K562 (cell line): ENCODE data around the gene SLC33A1. TPM values are rescaled to one million over a fixed set of nuclear protein-coding genes. Genes with fewer than 3 reads are reported as not detected.
A peak's percentile ranks its signal among the peaks of the same experiment; 100 is the strongest.

Source experiments
- TGIF2 ChIP-seq: sonication (generic); formaldehyde crosslinking; IDR thresholded peaks from 2 replicates; pipeline ENCODE4 v1.8.1; 2022; ENCODE audit warnings: mild to moderate bottlenecking, missing genetic modification reagents, moderate library complexity
- polyA plus RNA-seq, 8 experiments: library from polyadenylated mRNA; depleted of rRNA in 4 of 8; stranded (reverse) in 5 of 8; unstranded in 3 of 8; fragments of >200 nt; fragmentation: Nextera tagmentation in 2 of 8; fragmentation: Illumina TruSeq in 1 of 8; extraction: Ambion mirVana in 2 of 8; extraction: Trizol in 1 of 8; gene quantifications; 2 replicates each; pipeline versions ENCODE4 v1.2.1 to v1.2.3, GENCODE V29; 2011 to 2014; ENCODE audit warnings: inconsistent platforms in 1 of 8, missing spikeins in 1 of 8
- total RNA-seq, 7 experiments: library from RNA; depleted of rRNA in 6 of 7; stranded (reverse); fragments of >200 nt in 6 of 7; fragmentation: Illumina TruSeq in 2 of 7; extraction: Trizol in 2 of 7; gene quantifications; 2 replicates each; pipeline versions ENCODE4 v1.2.1 to v1.2.3, GENCODE V29; 2011 to 2021; ENCODE audit warnings: low replicate concordance in 1 of 7
- TF ChIP-seq, protein P1 (sequence below), 2 experiments: IDR thresholded peaks; 2 replicates each; pipeline ENCODE4 v1.6.1; 2012; ENCODE audit warnings: improper control_type of control experiment in 2 of 2, low read depth in 2 of 2, low read length in 2 of 2, borderline replicate concordance in 1 of 2
- TF ChIP-seq, protein P2 (sequence below): fragments of 450-650 bp; IDR thresholded peaks from one replicate; pipeline ENCODE4 v1.6.1; 2018; ENCODE audit warnings: mild to moderate bottlenecking, moderate library complexity; ENCODE audit not compliant: partially characterized antibody
- TF ChIP-seq, protein P3 (sequence below): sonication (generic); formaldehyde crosslinking; IDR thresholded peaks from 2 replicates; pipeline ENCODE4 v1.8.0; 2022; ENCODE audit warnings: mild to moderate bottlenecking, missing genetic modification reagents
- TF ChIP-seq, protein P4 (sequence below): fragments of 450-650 bp; IDR thresholded peaks from 2 replicates; pipeline ENCODE4 v1.6.1; 2016; ENCODE audit warnings: mild to moderate bottlenecking, moderate library complexity

The SLC33A1 gene
- total and polyA plus RNA-seq, 9 of the 15 experiments (the other 6 are each of a cell fraction or from before 2014, with no cell fraction given), result 6.2 to 26.8 (median 19.6) TPM

DNA sequence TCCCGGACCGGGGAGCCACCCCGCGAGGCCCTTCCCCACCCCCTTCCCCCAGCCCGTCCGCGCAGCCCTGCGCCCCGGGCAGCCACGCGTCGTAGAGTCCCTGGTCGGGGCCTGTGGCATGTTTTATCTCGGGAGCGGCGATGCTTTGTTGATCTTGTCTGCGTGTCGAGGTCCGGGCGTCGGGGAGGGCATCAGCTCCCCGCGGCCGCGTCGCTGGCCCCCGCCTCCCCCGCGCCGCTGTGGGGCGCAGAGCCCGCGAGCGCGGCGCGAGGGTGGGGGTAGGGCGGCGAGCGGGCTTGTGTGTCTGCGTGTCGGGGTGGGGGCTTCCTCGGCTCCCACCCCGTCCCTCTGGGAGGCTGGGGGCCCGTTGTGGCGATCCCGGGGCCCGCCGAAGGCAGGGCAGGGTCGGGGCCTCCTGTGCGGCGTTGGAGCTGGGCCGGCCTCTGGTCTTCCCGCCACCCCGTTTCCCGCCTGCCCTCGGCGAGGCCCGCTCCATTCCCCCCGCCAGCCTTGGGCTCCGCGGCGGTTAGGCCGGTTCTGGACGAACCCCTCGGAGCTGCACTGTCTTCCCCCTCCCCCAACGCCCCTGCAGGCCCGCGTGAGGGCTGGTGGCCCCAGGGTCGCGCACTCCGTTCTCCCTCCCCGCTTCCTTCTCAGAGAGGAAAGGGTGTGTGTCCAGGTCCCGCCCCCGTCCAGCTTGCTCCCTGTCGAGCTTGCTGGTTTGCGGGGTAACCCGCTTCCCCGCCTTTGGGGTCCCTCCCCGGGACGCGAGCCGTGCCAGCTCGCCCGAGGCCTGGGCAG, 16.9 kb upstream of the SLC33A1 start (continued):
- TF ChIP-seq, protein P1, sequence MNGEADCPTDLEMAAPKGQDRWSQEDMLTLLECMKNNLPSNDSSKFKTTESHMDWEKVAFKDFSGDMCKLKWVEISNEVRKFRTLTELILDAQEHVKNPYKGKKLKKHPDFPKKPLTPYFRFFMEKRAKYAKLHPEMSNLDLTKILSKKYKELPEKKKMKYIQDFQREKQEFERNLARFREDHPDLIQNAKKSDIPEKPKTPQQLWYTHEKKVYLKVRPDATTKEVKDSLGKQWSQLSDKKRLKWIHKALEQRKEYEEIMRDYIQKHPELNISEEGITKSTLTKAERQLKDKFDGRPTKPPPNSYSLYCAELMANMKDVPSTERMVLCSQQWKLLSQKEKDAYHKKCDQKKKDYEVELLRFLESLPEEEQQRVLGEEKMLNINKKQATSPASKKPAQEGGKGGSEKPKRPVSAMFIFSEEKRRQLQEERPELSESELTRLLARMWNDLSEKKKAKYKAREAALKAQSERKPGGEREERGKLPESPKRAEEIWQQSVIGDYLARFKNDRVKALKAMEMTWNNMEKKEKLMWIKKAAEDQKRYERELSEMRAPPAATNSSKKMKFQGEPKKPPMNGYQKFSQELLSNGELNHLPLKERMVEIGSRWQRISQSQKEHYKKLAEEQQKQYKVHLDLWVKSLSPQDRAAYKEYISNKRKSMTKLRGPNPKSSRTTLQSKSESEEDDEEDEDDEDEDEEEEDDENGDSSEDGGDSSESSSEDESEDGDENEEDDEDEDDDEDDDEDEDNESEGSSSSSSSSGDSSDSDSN (IDR thresholded peaks at IDR 0.05; ENCODE audit: borderline replicate concordance in 1 of 2, low read depth in 2 of 2, low read length in 2 of 2), result peak in 1 of 2 experiments; percentile 52; a peak in 2 of 4 replicates
- peak; percentile 78; the same call in 1 of the 2 replicates for TF ChIP-seq TGIF2 (CRISPR knock-in tag)
- TF ChIP-seq, protein P2, sequence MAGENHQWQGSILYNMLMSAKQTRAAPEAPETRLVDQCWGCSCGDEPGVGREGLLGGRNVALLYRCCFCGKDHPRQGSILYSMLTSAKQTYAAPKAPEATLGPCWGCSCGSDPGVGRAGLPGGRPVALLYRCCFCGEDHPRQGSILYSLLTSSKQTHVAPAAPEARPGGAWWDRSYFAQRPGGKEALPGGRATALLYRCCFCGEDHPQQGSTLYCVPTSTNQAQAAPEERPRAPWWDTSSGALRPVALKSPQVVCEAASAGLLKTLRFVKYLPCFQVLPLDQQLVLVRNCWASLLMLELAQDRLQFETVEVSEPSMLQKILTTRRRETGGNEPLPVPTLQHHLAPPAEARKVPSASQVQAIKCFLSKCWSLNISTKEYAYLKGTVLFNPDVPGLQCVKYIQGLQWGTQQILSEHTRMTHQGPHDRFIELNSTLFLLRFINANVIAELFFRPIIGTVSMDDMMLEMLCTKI, result no peak
- TF ChIP-seq, protein P3, sequence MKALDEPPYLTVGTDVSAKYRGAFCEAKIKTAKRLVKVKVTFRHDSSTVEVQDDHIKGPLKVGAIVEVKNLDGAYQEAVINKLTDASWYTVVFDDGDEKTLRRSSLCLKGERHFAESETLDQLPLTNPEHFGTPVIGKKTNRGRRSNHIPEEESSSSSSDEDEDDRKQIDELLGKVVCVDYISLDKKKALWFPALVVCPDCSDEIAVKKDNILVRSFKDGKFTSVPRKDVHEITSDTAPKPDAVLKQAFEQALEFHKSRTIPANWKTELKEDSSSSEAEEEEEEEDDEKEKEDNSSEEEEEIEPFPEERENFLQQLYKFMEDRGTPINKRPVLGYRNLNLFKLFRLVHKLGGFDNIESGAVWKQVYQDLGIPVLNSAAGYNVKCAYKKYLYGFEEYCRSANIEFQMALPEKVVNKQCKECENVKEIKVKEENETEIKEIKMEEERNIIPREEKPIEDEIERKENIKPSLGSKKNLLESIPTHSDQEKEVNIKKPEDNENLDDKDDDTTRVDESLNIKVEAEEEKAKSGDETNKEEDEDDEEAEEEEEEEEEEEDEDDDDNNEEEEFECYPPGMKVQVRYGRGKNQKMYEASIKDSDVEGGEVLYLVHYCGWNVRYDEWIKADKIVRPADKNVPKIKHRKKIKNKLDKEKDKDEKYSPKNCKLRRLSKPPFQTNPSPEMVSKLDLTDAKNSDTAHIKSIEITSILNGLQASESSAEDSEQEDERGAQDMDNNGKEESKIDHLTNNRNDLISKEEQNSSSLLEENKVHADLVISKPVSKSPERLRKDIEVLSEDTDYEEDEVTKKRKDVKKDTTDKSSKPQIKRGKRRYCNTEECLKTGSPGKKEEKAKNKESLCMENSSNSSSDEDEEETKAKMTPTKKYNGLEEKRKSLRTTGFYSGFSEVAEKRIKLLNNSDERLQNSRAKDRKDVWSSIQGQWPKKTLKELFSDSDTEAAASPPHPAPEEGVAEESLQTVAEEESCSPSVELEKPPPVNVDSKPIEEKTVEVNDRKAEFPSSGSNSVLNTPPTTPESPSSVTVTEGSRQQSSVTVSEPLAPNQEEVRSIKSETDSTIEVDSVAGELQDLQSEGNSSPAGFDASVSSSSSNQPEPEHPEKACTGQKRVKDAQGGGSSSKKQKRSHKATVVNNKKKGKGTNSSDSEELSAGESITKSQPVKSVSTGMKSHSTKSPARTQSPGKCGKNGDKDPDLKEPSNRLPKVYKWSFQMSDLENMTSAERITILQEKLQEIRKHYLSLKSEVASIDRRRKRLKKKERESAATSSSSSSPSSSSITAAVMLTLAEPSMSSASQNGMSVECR (CRISPR knock-in tag), result peak; percentile 75; the same call in 1 of the 2 replicates
- TF ChIP-seq, protein P4, sequence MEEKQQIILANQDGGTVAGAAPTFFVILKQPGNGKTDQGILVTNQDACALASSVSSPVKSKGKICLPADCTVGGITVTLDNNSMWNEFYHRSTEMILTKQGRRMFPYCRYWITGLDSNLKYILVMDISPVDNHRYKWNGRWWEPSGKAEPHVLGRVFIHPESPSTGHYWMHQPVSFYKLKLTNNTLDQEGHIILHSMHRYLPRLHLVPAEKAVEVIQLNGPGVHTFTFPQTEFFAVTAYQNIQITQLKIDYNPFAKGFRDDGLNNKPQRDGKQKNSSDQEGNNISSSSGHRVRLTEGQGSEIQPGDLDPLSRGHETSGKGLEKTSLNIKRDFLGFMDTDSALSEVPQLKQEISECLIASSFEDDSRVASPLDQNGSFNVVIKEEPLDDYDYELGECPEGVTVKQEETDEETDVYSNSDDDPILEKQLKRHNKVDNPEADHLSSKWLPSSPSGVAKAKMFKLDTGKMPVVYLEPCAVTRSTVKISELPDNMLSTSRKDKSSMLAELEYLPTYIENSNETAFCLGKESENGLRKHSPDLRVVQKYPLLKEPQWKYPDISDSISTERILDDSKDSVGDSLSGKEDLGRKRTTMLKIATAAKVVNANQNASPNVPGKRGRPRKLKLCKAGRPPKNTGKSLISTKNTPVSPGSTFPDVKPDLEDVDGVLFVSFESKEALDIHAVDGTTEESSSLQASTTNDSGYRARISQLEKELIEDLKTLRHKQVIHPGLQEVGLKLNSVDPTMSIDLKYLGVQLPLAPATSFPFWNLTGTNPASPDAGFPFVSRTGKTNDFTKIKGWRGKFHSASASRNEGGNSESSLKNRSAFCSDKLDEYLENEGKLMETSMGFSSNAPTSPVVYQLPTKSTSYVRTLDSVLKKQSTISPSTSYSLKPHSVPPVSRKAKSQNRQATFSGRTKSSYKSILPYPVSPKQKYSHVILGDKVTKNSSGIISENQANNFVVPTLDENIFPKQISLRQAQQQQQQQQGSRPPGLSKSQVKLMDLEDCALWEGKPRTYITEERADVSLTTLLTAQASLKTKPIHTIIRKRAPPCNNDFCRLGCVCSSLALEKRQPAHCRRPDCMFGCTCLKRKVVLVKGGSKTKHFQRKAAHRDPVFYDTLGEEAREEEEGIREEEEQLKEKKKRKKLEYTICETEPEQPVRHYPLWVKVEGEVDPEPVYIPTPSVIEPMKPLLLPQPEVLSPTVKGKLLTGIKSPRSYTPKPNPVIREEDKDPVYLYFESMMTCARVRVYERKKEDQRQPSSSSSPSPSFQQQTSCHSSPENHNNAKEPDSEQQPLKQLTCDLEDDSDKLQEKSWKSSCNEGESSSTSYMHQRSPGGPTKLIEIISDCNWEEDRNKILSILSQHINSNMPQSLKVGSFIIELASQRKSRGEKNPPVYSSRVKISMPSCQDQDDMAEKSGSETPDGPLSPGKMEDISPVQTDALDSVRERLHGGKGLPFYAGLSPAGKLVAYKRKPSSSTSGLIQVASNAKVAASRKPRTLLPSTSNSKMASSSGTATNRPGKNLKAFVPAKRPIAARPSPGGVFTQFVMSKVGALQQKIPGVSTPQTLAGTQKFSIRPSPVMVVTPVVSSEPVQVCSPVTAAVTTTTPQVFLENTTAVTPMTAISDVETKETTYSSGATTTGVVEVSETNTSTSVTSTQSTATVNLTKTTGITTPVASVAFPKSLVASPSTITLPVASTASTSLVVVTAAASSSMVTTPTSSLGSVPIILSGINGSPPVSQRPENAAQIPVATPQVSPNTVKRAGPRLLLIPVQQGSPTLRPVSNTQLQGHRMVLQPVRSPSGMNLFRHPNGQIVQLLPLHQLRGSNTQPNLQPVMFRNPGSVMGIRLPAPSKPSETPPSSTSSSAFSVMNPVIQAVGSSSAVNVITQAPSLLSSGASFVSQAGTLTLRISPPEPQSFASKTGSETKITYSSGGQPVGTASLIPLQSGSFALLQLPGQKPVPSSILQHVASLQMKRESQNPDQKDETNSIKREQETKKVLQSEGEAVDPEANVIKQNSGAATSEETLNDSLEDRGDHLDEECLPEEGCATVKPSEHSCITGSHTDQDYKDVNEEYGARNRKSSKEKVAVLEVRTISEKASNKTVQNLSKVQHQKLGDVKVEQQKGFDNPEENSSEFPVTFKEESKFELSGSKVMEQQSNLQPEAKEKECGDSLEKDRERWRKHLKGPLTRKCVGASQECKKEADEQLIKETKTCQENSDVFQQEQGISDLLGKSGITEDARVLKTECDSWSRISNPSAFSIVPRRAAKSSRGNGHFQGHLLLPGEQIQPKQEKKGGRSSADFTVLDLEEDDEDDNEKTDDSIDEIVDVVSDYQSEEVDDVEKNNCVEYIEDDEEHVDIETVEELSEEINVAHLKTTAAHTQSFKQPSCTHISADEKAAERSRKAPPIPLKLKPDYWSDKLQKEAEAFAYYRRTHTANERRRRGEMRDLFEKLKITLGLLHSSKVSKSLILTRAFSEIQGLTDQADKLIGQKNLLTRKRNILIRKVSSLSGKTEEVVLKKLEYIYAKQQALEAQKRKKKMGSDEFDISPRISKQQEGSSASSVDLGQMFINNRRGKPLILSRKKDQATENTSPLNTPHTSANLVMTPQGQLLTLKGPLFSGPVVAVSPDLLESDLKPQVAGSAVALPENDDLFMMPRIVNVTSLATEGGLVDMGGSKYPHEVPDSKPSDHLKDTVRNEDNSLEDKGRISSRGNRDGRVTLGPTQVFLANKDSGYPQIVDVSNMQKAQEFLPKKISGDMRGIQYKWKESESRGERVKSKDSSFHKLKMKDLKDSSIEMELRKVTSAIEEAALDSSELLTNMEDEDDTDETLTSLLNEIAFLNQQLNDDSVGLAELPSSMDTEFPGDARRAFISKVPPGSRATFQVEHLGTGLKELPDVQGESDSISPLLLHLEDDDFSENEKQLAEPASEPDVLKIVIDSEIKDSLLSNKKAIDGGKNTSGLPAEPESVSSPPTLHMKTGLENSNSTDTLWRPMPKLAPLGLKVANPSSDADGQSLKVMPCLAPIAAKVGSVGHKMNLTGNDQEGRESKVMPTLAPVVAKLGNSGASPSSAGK, result peak; percentile 85
